A549 (cell line): ENCODE data around the gene ODF4.

ENCODE experiments used
- BHLHE40 ChIP-seq: IDR thresholded peaks from 2 replicates; pipeline ENCODE4 v1.6.1; 2012; ENCODE audit warnings: low read depth, low read length, inconsistent platforms
- CTCF ChIP-seq: fragments of >200 bp; sonication (Bioruptor Twin); formaldehyde crosslinking; IDR thresholded peaks from 3 replicates; pipeline ENCODE4 v1.5.1; 2016
- EHF ChIP-seq: fragments of 250-450 bp; sonication (Bioruptor Pico); IDR thresholded peaks from 2 replicates; pipeline ENCODE4 v1.5.0; 2020; ENCODE audit warnings: mild to moderate bottlenecking
- ELK1 ChIP-seq: fragments of 150-350 bp; IDR thresholded peaks from 2 replicates; pipeline ENCODE4 v1.6.1; 2014; ENCODE audit warnings: low read depth, mild to moderate bottlenecking, low read length
- EP300 ChIP-seq, 2 experiments: fragments of >200 bp; sonication (Bioruptor Twin); formaldehyde crosslinking; IDR thresholded peaks; 2 replicates in 1 of 2; 3 replicates in 1 of 2; pipeline ENCODE4 v1.6.1; 2016 to 2017
- HOXA7 ChIP-seq: fragments of 250-450 bp; sonication (Bioruptor Pico); IDR thresholded peaks from 2 replicates; pipeline ENCODE4 v1.5.0; 2020; ENCODE audit warnings: mild to moderate bottlenecking, moderate library complexity
- POLR2A ChIP-seq: IDR thresholded peaks from 2 replicates; pipeline ENCODE4 v1.6.1; 2012; ENCODE audit warnings: mild to moderate bottlenecking, low read length
- RCOR1 ChIP-seq: fragments of 150-350 bp; IDR thresholded peaks from 2 replicates; pipeline ENCODE4 v1.6.1; 2014; ENCODE audit warnings: antibody characterized with exemption, low read length, low read depth
- RNF2 ChIP-seq: fragments of 200-600 bp; sonication (generic); IDR thresholded peaks from 2 replicates; pipeline ENCODE4 v1.6.1; 2016; ENCODE audit warnings: low read depth, mild to moderate bottlenecking, antibody characterized with exemption, moderate library complexity, borderline replicate concordance
- ZC3H11A ChIP-seq: fragments of 450-650 bp; IDR thresholded peaks from 2 replicates; pipeline ENCODE4 v1.6.1; 2014; ENCODE audit warnings: antibody characterized with exemption, mild to moderate bottlenecking

GRCh38 chr17:8384801-8385378, 45.2 kb downstream of the ODF4 start:
- TF ChIP-seq EHF (CRISPR knock-in tag) (no peak), BHLHE40 (no peak), EP300 (IDR thresholded peaks at IDR 0.05) (no peak), RCOR1 (no peak), CTCF (no peak), ZC3H11A (no peak), POLR2A (no peak), RNF2 (no peak), ELK1 (no peak), HOXA7 (CRISPR knock-in tag) (no peak)
